GM21381 (cell line): ENCODE measurements around the gene LRCH1.

ENCODE experiments used
- ATAC-seq: cut with Tn5 transposase; IDR thresholded peaks from one replicate; pipeline ENCODE4 v1.9.1; 2021; ENCODE audit warnings: mild to moderate bottlenecking, moderate library complexity; ENCODE audit not compliant: unreplicated experiment

Gene LRCH1

GRCh38 chr13:46685006-46685730 is 132.2 kb downstream of the LRCH1 start:
- ATAC-seq: no peak

GRCh38 chr13:46686171-46686570 is 133.2 kb downstream of the LRCH1 start:
- ATAC-seq: no peak

GRCh38 chr13:46687810-46688209 is 134.8 kb downstream of the LRCH1 start:
- ATAC-seq: no peak

GRCh38 chr13:46688306-46688705 is 135.3 kb downstream of the LRCH1 start:
- no peak for ATAC-seq

- ATAC-seq: no peak
Observed at GRCh38 chr13:46698014-46698413, 145.0 kb downstream of the LRCH1 start.

- ATAC-seq: no peak
Observed at GRCh38 chr13:46698910-46699460, 146.0 kb downstream of the LRCH1 start.

GRCh38 chr13:46712524-46712923 is 159.6 kb downstream of the LRCH1 start:
- no peak for ATAC-seq

- no peak for ATAC-seq
Observed at GRCh38 chr13:46715363-46715762, 162.4 kb downstream of the LRCH1 start.

- ATAC-seq: no peak
Observed at GRCh38 chr13:46716821-46717220, 163.9 kb downstream of the LRCH1 start.

GRCh38 chr13:46717275-46717674 is 164.3 kb downstream of the LRCH1 start:
- ATAC-seq: no peak

- no peak for ATAC-seq
Observed at GRCh38 chr13:46717856-46718255, 164.9 kb downstream of the LRCH1 start.

GRCh38 chr13:46720189-46720588 is 167.2 kb downstream of the LRCH1 start:
- ATAC-seq: peak; percentile 71

GRCh38 chr13:46721054-46721453 is 168.1 kb downstream of the LRCH1 start:
- no peak for ATAC-seq

- no peak for ATAC-seq
Observed at GRCh38 chr13:46726347-46726746, 173.4 kb downstream of the LRCH1 start.

- no peak for ATAC-seq
Observed at GRCh38 chr13:46728777-46729176, 175.8 kb downstream of the LRCH1 start.

GRCh38 chr13:46731535-46731934 is 178.6 kb downstream of the LRCH1 start:
- no peak for ATAC-seq

- no peak for ATAC-seq
Observed at GRCh38 chr13:46735425-46735824, 182.5 kb downstream of the LRCH1 start.

GRCh38 chr13:46736541-46737310 is 183.8 kb downstream of the LRCH1 start:
- ATAC-seq: no peak

GRCh38 chr13:46738055-46738454 is 185.1 kb downstream of the LRCH1 start:
- no peak for ATAC-seq

- no peak for ATAC-seq
Observed at GRCh38 chr13:46738766-46739165, 185.8 kb downstream of the LRCH1 start.

GRCh38 chr13:46739447-46740098 is 186.6 kb downstream of the LRCH1 start:
- no peak for ATAC-seq

GRCh38 chr13:46743191-46743590 is 190.2 kb downstream of the LRCH1 start:
- ATAC-seq: no peak
